ENCODE data around the gene TBC1D22B. TPM values are rescaled to one million over a fixed set of nuclear protein-coding genes. Genes with fewer than 3 reads are reported as not detected.

The TBC1D22B gene
- total RNA-seq, 1 donor: 6.9 TPM

- Histone ChIP-seq H4K20me1 (ENCODE audit: insufficient read depth, low read length) (no peaks in the 10 kb centered on the region), H3K27ac (ENCODE audit: low read depth, low read length) (no peak overlapping the region), H3K27me3 (ENCODE audit: insufficient read depth, low read length) (no peaks in the 10 kb centered on the region), H3K36me3 (ENCODE audit: insufficient read depth, low read length) (peaks cover 36% of the 10 kb centered on the region), H3K9me3 (ENCODE audit: low read depth, low read length) (no peaks in the 10 kb centered on the region), H3K4me3 (ENCODE audit: insufficient read depth, low read length) (no peak overlapping the region), H3K79me2 (ENCODE audit: insufficient read depth, low read length) (no peaks in the 10 kb centered on the region), H2AFZ (ENCODE audit: low read length) (no peak overlapping the region), H3K4me2 (ENCODE audit: insufficient read depth, low read length) (no peak overlapping the region), H3K4me1 (ENCODE audit: insufficient read depth, low read length) (no peaks in the 10 kb centered on the region)
- TF ChIP-seq, protein P1, sequence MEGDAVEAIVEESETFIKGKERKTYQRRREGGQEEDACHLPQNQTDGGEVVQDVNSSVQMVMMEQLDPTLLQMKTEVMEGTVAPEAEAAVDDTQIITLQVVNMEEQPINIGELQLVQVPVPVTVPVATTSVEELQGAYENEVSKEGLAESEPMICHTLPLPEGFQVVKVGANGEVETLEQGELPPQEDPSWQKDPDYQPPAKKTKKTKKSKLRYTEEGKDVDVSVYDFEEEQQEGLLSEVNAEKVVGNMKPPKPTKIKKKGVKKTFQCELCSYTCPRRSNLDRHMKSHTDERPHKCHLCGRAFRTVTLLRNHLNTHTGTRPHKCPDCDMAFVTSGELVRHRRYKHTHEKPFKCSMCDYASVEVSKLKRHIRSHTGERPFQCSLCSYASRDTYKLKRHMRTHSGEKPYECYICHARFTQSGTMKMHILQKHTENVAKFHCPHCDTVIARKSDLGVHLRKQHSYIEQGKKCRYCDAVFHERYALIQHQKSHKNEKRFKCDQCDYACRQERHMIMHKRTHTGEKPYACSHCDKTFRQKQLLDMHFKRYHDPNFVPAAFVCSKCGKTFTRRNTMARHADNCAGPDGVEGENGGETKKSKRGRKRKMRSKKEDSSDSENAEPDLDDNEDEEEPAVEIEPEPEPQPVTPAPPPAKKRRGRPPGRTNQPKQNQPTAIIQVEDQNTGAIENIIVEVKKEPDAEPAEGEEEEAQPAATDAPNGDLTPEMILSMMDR (IDR thresholded peaks at IDR 0.05; ENCODE audit: extremely low read depth, low read depth, low read length): no peak
- no peak for DNase-seq (ENCODE audit: insufficient read length, low spot score, missing footprints)
Measured at GRCh38 chr6:37299990-37300389, 42.4 kb downstream of the TBC1D22B start.

DNA sequence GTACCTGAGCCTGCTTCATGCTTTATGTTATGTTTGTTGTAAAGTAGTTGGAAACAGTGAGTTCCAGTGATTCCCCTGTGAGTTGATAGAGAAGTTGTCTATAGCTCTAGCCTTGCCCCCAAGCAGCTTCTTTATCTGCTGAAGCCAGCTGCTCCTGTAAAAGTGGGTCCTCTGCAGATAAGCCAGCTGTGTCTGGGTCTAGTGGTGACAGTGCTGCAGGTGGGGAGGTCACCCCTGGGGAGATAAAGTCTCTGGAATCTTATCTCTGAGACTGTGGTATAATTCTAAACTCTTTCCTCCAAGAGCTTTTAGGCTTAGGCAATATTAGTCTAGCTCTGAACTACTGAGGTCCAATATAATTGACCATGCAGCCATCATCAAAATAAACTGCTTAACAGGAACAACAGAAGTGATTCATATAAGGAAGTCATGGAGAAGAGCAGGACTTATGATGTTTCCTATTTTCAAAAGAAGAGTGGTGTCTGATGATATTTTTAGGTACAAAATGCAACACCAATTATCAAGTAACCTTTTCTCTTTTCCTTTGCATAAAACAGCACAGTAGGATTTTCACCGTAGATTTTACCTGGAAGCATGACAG lies 44.6 kb downstream of the TBC1D22B start:
- no peaks in the 10 kb centered on the region for H3K4me1 ChIP-seq (ENCODE audit: insufficient read depth, low read length)
- no peaks in the 10 kb centered on the region for H3K9me3 ChIP-seq (ENCODE audit: low read depth, low read length)
- no peak for DNase-seq (ENCODE audit: insufficient read length, low spot score, missing footprints)
- H3K4me3 ChIP-seq (ENCODE audit: insufficient read depth, low read length): no peak overlapping the region
- H3K79me2 ChIP-seq (ENCODE audit: insufficient read depth, low read length): no peaks in the 10 kb centered on the region
- H3K27ac ChIP-seq (ENCODE audit: low read depth, low read length): no peak overlapping the region
- H4K20me1 ChIP-seq (ENCODE audit: insufficient read depth, low read length): no peaks in the 10 kb centered on the region
- H3K36me3 ChIP-seq (ENCODE audit: insufficient read depth, low read length): peaks cover 33% of the 10 kb centered on the region
- H3K4me2 ChIP-seq (ENCODE audit: insufficient read depth, low read length): no peak overlapping the region
- no peak overlapping the region for H2AFZ ChIP-seq (ENCODE audit: low read length)
- no peaks in the 10 kb centered on the region for H3K27me3 ChIP-seq (ENCODE audit: insufficient read depth, low read length)
- TF ChIP-seq, protein P1 (IDR thresholded peaks at IDR 0.05; ENCODE audit: extremely low read depth, low read depth, low read length): no peak

DNA sequence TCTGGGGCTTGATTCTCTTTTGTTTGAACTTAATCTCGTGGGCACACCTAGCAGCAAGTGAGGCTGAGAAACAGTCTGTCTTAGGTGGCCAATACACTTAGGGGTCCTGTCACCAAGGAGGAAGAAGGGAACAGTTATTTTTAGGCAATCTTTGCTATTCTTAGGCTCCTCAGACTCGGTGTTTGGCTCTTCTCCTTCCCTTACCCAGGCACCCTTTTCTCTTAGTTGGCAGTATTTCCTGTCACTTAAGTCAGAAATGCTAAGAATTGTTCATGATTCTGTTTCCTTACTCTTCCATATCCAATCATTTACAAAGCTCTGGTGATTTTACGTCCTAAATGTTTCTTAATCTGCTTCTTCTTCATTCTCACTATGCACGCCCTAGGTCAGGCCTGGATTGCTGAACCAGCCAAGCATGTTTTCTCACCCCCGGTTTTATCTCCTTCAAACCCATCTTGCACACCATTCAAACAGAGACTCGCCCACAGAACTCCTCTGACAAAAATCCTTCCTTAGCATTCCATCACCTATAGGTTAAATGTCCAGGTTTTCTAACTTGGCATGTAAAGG lies 45.6 kb downstream of the TBC1D22B start:
- Histone ChIP-seq H3K9me3 (ENCODE audit: low read depth, low read length) (no peaks in the 10 kb centered on the region), H3K4me3 (ENCODE audit: insufficient read depth, low read length) (no peak overlapping the region), H3K4me1 (ENCODE audit: insufficient read depth, low read length) (peaks cover 1% of the 10 kb centered on the region), H3K36me3 (ENCODE audit: insufficient read depth, low read length) (peaks cover 31% of the 10 kb centered on the region), H3K27ac (ENCODE audit: low read depth, low read length) (no peak overlapping the region), H3K27me3 (ENCODE audit: insufficient read depth, low read length) (no peaks in the 10 kb centered on the region), H4K20me1 (ENCODE audit: insufficient read depth, low read length) (no peaks in the 10 kb centered on the region), H3K4me2 (ENCODE audit: insufficient read depth, low read length) (no peak overlapping the region), H3K79me2 (ENCODE audit: insufficient read depth, low read length) (no peaks in the 10 kb centered on the region), H2AFZ (ENCODE audit: low read length) (no peak overlapping the region)
- no peak for DNase-seq (ENCODE audit: insufficient read length, low spot score, missing footprints)
- TF ChIP-seq, protein P1 (IDR thresholded peaks at IDR 0.05; ENCODE audit: extremely low read depth, low read depth, low read length): no peak

GRCh38 chr6:37303891-37304503 lies 46.4 kb downstream of the TBC1D22B start:
- TF ChIP-seq, protein P1 (IDR thresholded peaks at IDR 0.05; ENCODE audit: extremely low read depth, low read depth, low read length): peak; percentile 78
- Histone ChIP-seq H3K27ac (ENCODE audit: low read depth, low read length) (no peak overlapping the region), H2AFZ (ENCODE audit: low read length) (no peak overlapping the region), H3K36me3 (ENCODE audit: insufficient read depth, low read length) (peaks cover 31% of the 10 kb centered on the region), H3K9me3 (ENCODE audit: low read depth, low read length) (no peaks in the 10 kb centered on the region), H4K20me1 (ENCODE audit: insufficient read depth, low read length) (no peaks in the 10 kb centered on the region), H3K4me3 (ENCODE audit: insufficient read depth, low read length) (no peak overlapping the region), H3K4me1 (ENCODE audit: insufficient read depth, low read length) (peaks cover 7% of the 10 kb centered on the region), H3K27me3 (ENCODE audit: insufficient read depth, low read length) (no peaks in the 10 kb centered on the region), H3K4me2 (ENCODE audit: insufficient read depth, low read length) (no peak overlapping the region), H3K79me2 (ENCODE audit: insufficient read depth, low read length) (no peaks in the 10 kb centered on the region)
- DNase-seq (ENCODE audit: insufficient read length, low spot score, missing footprints): peak; percentile 49
